Thyroid gland (tissue), 4 donors: ENCODE measurements around the gene ZNF775.

Experiments
- POLR2A ChIP-seq, 2 donors: fragments of 450-650 bp; IDR thresholded peaks; one replicate each; pipeline ENCODE4 v1.6.1; 2017; ENCODE audit warnings: antibody characterized with exemption in 2 of 2, mild to moderate bottlenecking in 2 of 2, moderate library complexity in 1 of 2
- TF ChIP-seq, protein P1 (sequence below), 6 experiments: fragments of 200-600 bp in 3 of 6; fragments of 450-650 bp in 3 of 6; sonication (generic) in 3 of 6; IDR thresholded peaks; one replicate each; pipeline ENCODE4 v1.5.1; 2016 to 2019; ENCODE audit warnings: antibody characterized with exemption in 6 of 6, mild to moderate bottlenecking in 2 of 6, inconsistent platforms in 1 of 6, moderate library complexity in 1 of 6

DNA sequence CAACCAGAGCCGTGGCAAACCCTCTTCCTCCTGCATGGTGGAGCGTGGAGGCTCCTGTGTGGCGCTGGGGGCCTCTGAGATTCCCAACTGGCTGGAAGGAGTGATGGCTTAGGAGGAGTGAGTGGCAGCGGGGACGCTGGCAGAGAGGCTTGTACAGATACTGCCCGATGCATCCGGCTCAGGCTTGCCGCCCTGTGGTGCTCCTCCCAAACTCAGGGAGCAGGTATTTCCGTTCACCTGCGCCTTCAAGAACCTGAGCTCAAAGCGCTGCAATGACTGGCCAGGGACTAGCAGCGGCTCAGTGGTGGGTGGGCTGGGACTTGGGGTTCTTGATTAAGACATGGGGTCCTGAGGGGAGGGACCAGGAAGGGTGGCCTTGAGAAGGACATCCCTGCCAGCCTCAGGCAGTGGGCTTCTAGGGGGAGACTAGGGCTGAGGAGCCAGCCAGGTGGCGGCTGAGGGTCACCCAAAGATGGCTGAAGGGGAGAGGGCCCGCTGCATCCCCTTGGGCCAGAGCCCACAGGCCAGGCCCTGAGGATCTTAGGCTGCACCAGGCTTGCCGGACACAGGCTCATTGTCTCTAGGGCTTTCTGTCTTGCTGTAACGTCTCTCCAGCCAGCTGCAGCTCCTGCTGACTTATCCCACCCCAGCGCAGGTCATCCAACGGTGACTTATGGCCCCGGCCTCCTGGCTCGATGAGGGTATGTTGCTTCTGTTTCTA is 3.2 kb downstream of the ZNF775 start:
- TF ChIP-seq, protein P1, sequence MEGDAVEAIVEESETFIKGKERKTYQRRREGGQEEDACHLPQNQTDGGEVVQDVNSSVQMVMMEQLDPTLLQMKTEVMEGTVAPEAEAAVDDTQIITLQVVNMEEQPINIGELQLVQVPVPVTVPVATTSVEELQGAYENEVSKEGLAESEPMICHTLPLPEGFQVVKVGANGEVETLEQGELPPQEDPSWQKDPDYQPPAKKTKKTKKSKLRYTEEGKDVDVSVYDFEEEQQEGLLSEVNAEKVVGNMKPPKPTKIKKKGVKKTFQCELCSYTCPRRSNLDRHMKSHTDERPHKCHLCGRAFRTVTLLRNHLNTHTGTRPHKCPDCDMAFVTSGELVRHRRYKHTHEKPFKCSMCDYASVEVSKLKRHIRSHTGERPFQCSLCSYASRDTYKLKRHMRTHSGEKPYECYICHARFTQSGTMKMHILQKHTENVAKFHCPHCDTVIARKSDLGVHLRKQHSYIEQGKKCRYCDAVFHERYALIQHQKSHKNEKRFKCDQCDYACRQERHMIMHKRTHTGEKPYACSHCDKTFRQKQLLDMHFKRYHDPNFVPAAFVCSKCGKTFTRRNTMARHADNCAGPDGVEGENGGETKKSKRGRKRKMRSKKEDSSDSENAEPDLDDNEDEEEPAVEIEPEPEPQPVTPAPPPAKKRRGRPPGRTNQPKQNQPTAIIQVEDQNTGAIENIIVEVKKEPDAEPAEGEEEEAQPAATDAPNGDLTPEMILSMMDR (IDR thresholded peaks at IDR 0.05): no peak
- no peak for TF ChIP-seq POLR2A (IDR thresholded peaks at IDR 0.05)
